GM19455 (cell line): Measurements from ENCODE around the gene GATA5.
"Not testable (repeated sequence)": the region's sequence is repeated elsewhere in the genome, so short reads cannot be mapped to it uniquely, and the experiment has no call there.

Experiments used
- ATAC-seq: cut with Tn5 transposase; IDR thresholded peaks from one replicate; pipeline ENCODE4 v1.9.1; 2021; ENCODE audit not compliant: unreplicated experiment

Gene GATA5

GRCh38 chr20:62433658-62434497 is 41.9 kb downstream of the GATA5 start:
- ATAC-seq = no peak

- ATAC-seq = no peak
Observed at GRCh38 chr20:62430866-62431447, 44.8 kb downstream of the GATA5 start.

GRCh38 chr20:62430311-62430853 is 45.4 kb downstream of the GATA5 start:
- no peak for ATAC-seq

GRCh38 chr20:62429455-62430310 is 46.1 kb downstream of the GATA5 start:
- no peak for ATAC-seq

GRCh38 chr20:62428396-62429295 is 47.1 kb downstream of the GATA5 start:
- ATAC-seq = no peak

GRCh38 chr20:62428002-62428372 is 47.8 kb downstream of the GATA5 start:
- ATAC-seq = no peak

- no peak for ATAC-seq
Observed at GRCh38 chr20:62427172-62428001, 48.4 kb downstream of the GATA5 start, which contains the start of gene RBBP8NL. TSS of gene RBBP8NL (minus strand) at chr20:62427539. CDS start at chr20:62419647, 7,892 bp downstream.

- ATAC-seq = no peak
Observed at GRCh38 chr20:62426699-62427131, 49.1 kb downstream of the GATA5 start.

GRCh38 chr20:62426059-62426348 is 49.8 kb downstream of the GATA5 start:
- not testable (repeated sequence) for ATAC-seq

GRCh38 chr20:62425281-62426058 is 50.3 kb downstream of the GATA5 start:
- ATAC-seq = no peak

- no peak for ATAC-seq
Observed at GRCh38 chr20:62424249-62425107, 51.3 kb downstream of the GATA5 start.

- ATAC-seq = no peak
Observed at GRCh38 chr20:62423326-62423706, 52.5 kb downstream of the GATA5 start.

- no peak for ATAC-seq
Observed at GRCh38 chr20:62422636-62423325, 53.0 kb downstream of the GATA5 start.

GRCh38 chr20:62421716-62421990 is 54.1 kb downstream of the GATA5 start:
- ATAC-seq = no peak

GRCh38 chr20:62420846-62421715 is 54.7 kb downstream of the GATA5 start:
- ATAC-seq = no peak

- no peak for ATAC-seq
Observed at GRCh38 chr20:62419759-62420158, 56.0 kb downstream of the GATA5 start.
